NCI-H748 treated with DMSO at 0.1 percent for 48 hours (cell line): ENCODE data around the gene PAGR1.
"Not testable (repeated sequence)": the region's sequence is repeated elsewhere in the genome, so short reads cannot be mapped to it uniquely, and the experiment has no call there.

Experiments
- DNase-seq: peaks from one replicate; lab custom pipeline; 2025; lab: John Stamatoyannopoulos, UW

PAGR1 gene

DNA sequence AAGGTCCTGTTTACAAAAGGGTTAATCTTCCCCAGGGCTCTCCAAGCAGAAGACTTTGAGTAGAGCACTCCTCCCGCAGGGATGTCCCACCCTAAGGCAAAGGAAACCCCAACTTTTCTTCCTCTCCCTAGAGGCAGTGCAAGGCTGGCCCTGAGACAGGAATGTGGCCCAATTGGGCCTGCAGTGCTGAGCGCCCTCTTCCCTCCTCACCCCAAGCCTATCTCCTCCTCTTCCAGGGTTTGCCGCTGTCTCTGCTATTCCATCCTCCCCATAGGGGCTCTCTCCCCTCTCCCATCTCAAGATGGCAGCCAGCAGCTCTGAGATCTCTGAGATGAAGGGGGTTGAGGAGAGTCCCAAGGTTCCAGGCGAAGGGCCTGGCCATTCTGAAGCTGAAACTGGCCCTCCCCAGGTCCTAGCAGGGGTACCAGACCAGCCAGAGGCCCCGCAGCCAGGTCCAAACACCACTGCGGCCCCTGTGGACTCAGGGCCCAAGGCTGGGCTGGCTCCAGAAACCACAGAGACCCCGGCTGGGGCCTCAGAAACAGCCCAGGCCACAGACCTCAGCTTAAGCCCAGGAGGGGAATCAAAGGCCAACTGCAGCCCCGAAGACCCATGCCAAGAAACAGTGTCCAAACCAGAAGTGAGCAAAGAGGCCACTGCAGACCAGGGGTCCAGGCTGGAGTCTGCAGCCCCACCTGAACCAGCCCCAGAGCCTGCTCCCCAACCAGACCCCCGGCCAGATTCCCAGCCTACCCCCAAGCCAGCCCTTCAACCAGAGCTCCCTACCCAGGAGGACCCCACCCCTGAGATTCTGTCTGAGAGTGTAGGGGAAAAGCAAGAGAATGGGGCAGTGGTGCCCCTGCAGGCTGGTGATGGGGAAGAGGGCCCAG, 3.0 kb upstream of the PAGR1 start:
- DNase-seq = no peak

DNA sequence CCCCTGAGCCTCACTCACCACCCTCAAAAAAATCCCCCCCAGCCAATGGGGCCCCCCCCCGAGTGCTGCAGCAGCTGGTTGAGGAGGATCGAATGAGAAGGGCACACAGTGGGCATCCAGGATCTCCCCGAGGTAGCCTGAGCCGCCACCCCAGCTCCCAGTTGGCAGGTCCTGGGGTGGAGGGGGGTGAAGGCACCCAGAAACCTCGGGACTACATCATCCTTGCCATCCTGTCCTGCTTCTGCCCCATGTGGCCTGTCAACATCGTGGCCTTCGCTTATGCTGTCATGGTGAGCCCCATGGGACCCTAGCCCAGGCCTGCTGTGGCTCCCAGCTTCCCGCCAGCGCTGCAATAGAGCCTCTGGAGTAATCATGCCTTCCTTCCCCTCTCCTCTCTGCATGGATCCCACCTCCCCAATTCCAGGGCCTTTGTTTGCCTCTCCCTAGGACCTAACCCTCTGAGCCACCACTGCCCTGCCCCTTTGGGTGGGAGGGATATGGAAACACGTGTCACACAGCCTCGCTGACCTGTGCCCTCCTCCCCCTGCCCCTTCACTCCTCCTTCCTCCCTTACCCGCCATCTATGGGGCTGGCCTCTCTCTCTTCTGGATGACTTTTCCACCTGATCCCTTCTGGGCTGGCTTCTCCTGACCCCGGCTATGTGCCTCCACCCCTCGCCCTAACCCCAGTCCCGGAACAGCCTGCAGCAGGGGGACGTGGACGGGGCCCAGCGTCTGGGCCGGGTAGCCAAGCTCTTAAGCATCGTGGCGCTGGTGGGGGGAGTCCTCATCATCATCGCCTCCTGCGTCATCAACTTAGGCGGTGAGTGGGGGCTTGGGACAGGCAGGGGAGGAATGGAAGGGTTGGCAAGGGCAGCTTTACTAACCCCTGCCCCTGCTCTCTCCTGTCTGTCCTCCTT, 2.0 kb upstream of the PAGR1 start:
- DNase-seq = no peak

GRCh38 chr16:29814592-29814991, 1.4 kb upstream of the PAGR1 start:
- no peak for DNase-seq

DNA sequence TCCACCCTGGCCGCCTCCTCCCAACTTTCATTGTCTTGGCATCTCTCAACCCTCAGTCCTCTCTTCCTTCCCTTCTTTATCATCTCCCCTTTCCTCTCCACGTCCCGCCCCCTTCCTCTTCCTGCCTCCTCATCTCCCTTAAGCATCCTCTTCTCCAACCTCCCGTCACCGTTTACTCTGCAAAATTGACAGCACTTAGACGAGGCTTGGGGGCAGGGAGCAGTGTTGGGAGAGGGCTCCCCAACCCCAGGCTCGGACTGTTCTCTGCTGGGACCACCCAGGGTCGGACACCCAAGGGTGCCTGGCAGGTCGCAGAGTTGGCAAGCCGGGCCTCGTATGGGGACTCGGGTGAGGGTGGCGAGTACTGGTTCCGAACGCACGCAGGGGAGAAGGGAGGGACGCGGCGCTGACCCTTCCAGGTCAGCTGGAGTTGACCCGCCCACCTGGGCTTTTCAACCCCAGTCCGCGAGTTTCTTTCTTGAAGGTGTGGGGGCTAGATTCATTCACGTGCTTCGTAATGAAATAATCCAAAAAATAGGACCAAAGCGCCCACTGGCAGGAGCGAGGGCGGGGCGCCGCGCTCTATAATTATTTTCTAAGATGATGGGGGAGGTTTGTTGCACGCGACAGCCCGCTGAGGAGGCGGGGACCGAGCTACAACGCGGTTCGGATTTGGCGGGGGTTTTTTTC, 775 bp upstream of the PAGR1 start:
- no peak for DNase-seq

DNA sequence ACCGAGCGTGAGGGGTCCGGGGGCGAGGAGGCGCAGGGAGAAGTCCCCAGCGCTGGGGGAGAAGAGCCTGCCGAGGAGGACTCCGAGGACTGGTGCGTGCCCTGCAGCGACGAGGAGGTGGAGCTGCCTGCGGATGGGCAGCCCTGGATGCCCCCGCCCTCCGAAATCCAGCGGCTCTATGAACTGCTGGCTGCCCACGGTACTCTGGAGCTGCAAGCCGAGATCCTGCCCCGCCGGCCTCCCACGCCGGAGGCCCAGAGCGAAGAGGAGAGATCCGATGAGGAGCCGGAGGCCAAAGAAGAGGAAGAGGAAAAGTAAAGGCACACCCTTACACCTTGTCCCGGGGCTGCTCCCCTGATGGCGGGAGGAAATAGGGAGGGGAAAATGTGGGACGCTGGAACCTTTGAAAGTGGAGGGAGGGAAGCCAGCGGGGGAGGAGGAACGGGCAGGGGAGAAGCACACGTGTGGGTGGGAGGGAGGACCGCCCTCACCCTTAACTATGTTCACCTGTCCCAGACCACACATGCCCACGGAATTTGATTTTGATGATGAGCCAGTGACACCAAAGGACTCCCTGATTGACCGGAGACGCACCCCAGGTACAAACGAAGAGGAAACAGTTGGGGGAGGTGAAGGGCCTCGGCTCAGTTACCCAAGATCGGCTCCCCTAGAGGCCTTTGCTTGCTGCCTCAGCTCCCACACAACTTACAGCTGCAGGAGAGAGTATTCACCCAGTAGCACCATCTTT, 916 bp downstream of the PAGR1 start:
- DNase-seq = no peak

GRCh38 chr16:29818082-29818481, 2.1 kb downstream of the PAGR1 start:
- DNase-seq = no peak

GRCh38 chr16:29819506-29819905, 3.6 kb downstream of the PAGR1 start:
- no peak for DNase-seq

- DNase-seq = no peak
Observed at GRCh38 chr16:29820271-29820701, 4.3 kb downstream of the PAGR1 start, which contains the start of gene MVP. MVP (plus strand) TSS chr16:29820462; CDS start chr16:29830550, 10,088 bp downstream.

DNA sequence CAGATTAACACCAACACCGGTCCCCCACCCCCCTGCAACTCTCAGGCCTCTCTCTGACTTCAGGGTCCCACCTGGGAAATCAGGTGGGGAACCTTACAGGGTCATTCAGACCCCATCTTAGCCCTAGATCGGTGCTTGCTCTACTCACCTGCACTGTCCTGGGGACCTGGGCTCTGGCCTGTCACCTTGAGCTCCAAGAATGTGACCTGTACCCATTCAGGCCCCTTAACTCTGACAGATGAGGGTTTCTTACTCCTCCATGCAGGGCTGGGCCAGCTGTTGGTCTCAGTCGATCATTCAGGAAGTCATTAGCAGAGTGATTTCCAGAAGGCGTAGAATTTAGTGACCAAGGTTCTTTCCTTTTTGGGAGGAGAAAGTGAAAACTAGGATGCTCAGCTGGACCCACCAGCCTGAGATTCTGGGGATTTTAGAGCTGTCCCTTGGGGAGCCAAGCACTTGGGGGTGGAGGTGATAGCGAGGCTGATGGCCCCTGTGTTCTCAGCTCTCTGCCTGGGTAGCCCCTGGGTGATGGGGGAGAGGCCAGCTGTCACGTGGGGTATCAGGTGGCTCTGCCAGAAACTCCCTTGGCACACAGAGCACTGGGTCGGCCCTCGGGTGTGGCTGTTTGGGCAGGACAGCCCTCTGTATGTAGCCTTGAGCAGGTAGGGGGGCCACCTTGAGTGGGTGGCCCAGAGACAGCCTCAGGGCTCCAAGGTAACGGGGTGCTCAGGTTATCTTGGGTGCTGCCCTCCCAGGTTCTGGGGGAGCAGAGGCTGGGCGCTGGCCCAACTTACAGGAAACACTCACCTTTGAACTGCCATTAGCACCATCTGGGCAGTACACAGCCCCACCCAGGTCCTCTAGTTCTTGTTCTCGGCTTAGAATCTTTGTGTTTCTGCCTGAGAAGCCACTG, 5.0 kb downstream of the PAGR1 start:
- no peak for DNase-seq

DNA sequence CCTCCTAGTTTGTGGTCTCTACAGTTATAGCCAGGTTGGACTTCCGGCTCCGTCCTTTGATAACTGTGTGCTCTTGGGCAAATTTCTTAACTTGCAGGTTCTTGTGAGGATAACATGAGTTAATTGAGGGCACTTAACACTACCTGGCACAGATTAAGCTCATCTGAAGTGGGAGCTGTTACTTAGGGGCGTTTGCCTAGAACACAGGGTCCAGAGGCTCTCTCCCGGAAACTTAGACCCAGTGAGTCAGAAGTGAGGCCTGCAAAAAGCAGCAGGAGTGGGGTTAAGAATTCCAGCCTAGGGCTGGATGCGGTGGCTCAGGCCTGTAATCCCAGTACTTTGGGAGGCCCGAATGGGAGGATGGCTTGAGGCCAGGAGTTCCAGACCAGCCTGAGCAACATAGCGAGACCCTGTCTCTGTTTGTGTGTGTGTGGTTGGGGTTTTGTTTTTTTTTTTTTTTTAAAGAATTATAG, 5.7 kb downstream of the PAGR1 start:
- no peak for DNase-seq

- DNase-seq = no peak
Observed at GRCh38 chr16:29824589-29825144, 8.7 kb downstream of the PAGR1 start.

GRCh38 chr16:29825145-29826044, 9.4 kb downstream of the PAGR1 start:
- no peak for DNase-seq

DNA sequence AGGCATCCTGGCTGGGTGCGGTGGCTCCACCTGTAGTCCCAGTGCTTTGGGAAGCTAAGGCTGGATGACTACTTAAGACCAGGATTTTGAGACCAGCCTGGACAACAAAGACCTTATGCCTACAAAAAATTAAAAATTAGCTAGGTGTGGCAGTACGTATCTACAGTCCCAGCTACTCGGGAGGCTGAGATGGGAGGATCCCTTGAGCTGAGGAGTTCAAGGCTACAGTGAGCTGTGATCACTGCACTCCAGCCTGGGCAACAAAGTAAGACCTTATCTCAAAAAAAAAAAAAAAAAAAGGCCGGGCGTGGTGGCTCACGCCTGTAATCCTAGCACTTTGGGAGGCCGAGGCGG, 10.4 kb downstream of the PAGR1 start:
- no peak for DNase-seq

GRCh38 chr16:29830774-29831173, 14.8 kb downstream of the PAGR1 start:
- no peak for DNase-seq

GRCh38 chr16:29831490-29831889, 15.5 kb downstream of the PAGR1 start:
- no peak for DNase-seq

GRCh38 chr16:29833219-29833618, 17.3 kb downstream of the PAGR1 start:
- not testable (repeated sequence) for DNase-seq

DNA sequence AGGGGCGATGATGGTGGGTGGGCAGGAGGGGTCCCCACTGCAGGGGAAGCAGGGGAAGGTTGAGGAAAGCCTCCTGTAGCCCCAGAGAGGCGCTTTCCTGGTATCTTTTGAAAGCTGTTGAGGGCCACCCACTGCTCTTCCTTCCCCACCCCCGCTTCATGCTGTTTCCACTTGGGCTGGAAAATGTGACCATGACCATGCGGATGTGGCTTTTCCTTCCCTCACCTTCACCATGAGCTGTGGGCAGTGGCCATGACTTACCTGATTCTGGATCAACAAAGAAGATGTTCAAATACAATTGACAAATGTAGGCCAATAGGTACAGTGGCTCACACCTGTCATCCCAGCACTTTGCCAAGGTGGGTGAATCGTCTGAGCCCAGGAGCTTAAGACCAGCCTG, 18.1 kb downstream of the PAGR1 start:
- no peak for DNase-seq

DNA sequence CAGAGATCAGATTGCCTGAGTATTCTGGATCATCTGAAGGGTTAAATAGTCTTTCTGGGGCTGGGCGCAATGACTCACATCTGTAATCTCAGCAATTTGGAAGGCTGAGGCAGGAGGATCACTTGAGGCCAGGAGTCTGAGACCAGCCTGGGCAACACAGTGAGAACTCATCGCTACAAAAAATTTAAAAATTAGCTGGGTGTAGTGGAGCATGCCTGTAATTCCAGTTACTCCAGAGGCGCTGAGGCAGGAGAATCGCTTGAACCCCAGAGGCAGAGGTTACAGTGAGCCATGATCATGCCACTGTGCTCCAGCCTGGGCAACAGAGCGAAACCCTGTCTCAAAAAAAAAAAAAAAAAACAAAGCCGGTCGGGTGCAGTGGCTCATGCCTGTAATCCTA, 20.0 kb downstream of the PAGR1 start:
- no peak for DNase-seq

GRCh38 chr16:29836623-29837022, 20.7 kb downstream of the PAGR1 start:
- DNase-seq = no peak
